Neuronal stem cell (in vitro differentiated cells): Measurements from ENCODE around the gene SIPA1.

Experiments
- DNase-seq: peaks from one replicate; pipeline ENCODE4 v3.0.0-alpha.2; 2013; ENCODE audit warnings: low spot score
- H2AFZ ChIP-seq: one replicate; pipeline ENCODE4 v1.6.1; 2013; ENCODE audit warnings: mild to moderate bottlenecking, low read length, inconsistent platforms
- H2AK5ac ChIP-seq: 2 replicates; pipeline ENCODE4 v1.6.1; 2013; ENCODE audit warnings: low read depth, mild to moderate bottlenecking, inconsistent platforms, low read length, moderate library complexity, mixed read lengths
- H2BK120ac ChIP-seq: 2 replicates; pipeline ENCODE4 v1.6.1; 2013; ENCODE audit warnings: low read depth, mild to moderate bottlenecking, inconsistent platforms, low read length, moderate library complexity, mixed read lengths
- H2BK12ac ChIP-seq: one replicate; pipeline ENCODE4 v1.6.1; 2013; ENCODE audit warnings: low read length, inconsistent platforms
- H2BK15ac ChIP-seq: 2 replicates; pipeline ENCODE4 v1.6.1; 2013; ENCODE audit warnings: mild to moderate bottlenecking, low read length, inconsistent platforms, mixed read lengths
- H2BK5ac ChIP-seq: one replicate; pipeline ENCODE4 v1.6.1; 2013; ENCODE audit warnings: inconsistent platforms, mild to moderate bottlenecking, low read length, moderate library complexity
- H3K14ac ChIP-seq: one replicate; pipeline ENCODE4 v1.6.1; 2013; ENCODE audit warnings: low read length, inconsistent platforms
- H3K18ac ChIP-seq: 2 replicates; pipeline ENCODE4 v1.6.1; 2013; ENCODE audit warnings: low read length, inconsistent platforms
- H3K23ac ChIP-seq: 2 replicates; pipeline ENCODE4 v1.6.1; 2013; ENCODE audit warnings: low read depth, mild to moderate bottlenecking, mixed read lengths, low read length, inconsistent platforms; ENCODE audit not compliant: poor library complexity
- H3K27ac ChIP-seq: replicated peaks from 3 replicates; pipeline ENCODE4 v1.5.1; 2013; ENCODE audit warnings: low read length, inconsistent platforms
- H3K27me3 ChIP-seq, 3 experiments: 2 replicates each; pipeline ENCODE4 v1.6.1; 2013; ENCODE audit warnings: low read length in 3 of 3, mild to moderate bottlenecking in 2 of 3, inconsistent platforms in 1 of 3, low read depth in 1 of 3, mixed read lengths in 1 of 3, moderate library complexity in 1 of 3; ENCODE audit not compliant: control insufficient read depth in 3 of 3, insufficient read depth in 3 of 3
- H3K36me3 ChIP-seq, 2 donors: replicated peaks in 1 of 2; 2 replicates each; pipeline ENCODE4 v1.6.1; 2013; ENCODE audit warnings: low read length in 2 of 2; ENCODE audit not compliant: control insufficient read depth in 2 of 2, insufficient read depth in 2 of 2
- H3K4ac ChIP-seq: 2 replicates; pipeline ENCODE4 v1.6.1; 2013; ENCODE audit warnings: inconsistent platforms, mild to moderate bottlenecking, low read length, moderate library complexity
- H3K4me1 ChIP-seq, 2 donors: 1 replicate in 1 of 2; 2 replicates in 1 of 2; pipeline ENCODE4 v1.6.1; 2013; ENCODE audit warnings: low read length in 2 of 2, low read depth in 1 of 2; ENCODE audit not compliant: control insufficient read depth in 2 of 2, insufficient read depth in 1 of 2
- H3K4me2 ChIP-seq: one replicate; pipeline ENCODE4 v1.6.1; 2013; ENCODE audit warnings: mild to moderate bottlenecking, low read length, inconsistent platforms; ENCODE audit not compliant: insufficient read depth, poor library complexity, severe bottlenecking
- H3K4me3 ChIP-seq, 2 donors: 2 replicates each; pipeline ENCODE4 v1.5.1; 2013; ENCODE audit warnings: low read length in 2 of 2, mild to moderate bottlenecking in 2 of 2, inconsistent platforms in 1 of 2, moderate library complexity in 1 of 2
- H3K79me1 ChIP-seq: one replicate; pipeline ENCODE4 v1.6.1; 2013; ENCODE audit warnings: low read depth, mild to moderate bottlenecking, inconsistent platforms, low read length, moderate library complexity
- H3K9ac ChIP-seq: one replicate; pipeline ENCODE4 v1.6.1; 2013; ENCODE audit warnings: mild to moderate bottlenecking, low read depth, low read length, inconsistent platforms; ENCODE audit not compliant: poor library complexity
- H3K9me3 ChIP-seq, 2 donors: replicated peaks in 1 of 2; 2 replicates each; pipeline versions ENCODE3 to v1.6.1; 2013; ENCODE audit warnings: low read length in 2 of 2, mild to moderate bottlenecking in 2 of 2, inconsistent platforms in 1 of 2, low read depth in 1 of 2, mixed read lengths in 1 of 2, moderate library complexity in 1 of 2; ENCODE audit not compliant: control insufficient read depth in 2 of 2, insufficient read depth in 1 of 2
- H4K8ac ChIP-seq: one replicate; pipeline ENCODE4 v1.6.1; 2013; ENCODE audit warnings: low read depth, mild to moderate bottlenecking, inconsistent platforms, low read length, moderate library complexity
- H4K91ac ChIP-seq: one replicate; pipeline ENCODE4 v1.6.1; 2013; ENCODE audit warnings: low read length, low read depth, mild to moderate bottlenecking, inconsistent platforms; ENCODE audit not compliant: poor library complexity
- WGBS, 2 donors: extraction: QIAGEN DNeasy Blood & Tissue Kit; methylation state at CpG; one replicate each; pipeline ENCODE4 v1.1.7; 2013; ENCODE audit warnings: missing lambda C conversion rate in 2 of 2, mixed read lengths in 1 of 2; ENCODE audit not compliant: insufficient read length in 2 of 2, insufficient replicate concordance in 1 of 2; ENCODE audit errors: extremely low coverage in 2 of 2; 5-methylcytosine and 5-hydroxymethylcytosine counted together

Gene SIPA1

DNA sequence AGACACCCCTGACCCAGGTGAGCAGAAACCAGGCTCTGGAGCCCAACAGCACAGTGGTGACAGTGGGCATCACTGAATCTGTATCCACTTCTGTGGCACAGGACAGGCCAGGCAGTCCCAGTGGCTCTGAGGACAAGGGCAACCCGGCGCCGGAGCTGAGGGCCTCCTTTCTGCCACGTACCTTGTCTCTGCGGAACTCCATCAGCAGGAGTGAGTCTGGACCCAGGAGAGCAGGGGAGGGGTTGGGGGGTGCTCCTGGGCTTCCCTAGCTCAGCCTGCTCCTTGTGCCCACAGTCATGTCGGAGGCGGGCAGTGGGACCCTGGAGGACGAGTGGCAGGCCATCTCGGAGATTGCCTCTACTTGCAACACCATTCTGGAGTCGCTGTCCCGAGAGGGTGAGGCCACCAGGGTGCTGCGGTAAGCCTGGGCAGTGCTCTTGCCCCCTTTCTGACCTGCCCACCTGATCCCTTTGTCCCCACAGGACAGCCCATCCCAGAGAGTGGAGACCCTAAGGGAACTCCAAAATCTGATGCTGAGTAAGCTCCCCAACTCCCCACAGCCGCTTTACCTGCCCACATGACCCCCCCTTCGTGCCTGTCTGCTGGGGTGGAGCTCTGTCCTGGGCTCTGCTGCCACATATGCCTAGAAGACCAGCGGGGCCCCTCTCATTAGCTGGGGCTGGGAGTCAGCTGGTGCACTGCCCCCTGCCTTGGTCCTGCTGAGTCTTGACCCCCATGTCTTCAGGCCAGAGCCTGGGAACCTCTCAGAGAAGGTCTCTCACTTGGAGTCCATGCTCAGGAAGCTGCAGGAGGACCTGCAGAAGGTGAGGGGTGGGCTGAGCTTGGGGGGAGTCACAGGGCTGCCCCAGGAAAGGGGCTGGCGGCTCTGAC lies 12.0 kb downstream of the SIPA1 start:
- Histone ChIP-seq H2BK120ac (no peak overlapping the region), H3K27ac (no peak overlapping the region), H3K9me3 (no peaks in the 10 kb centered on the region), H2BK15ac (no peak overlapping the region), H3K4me2 (no peak overlapping the region), H3K14ac (peak overlapping the region; percentile 17), H3K4me3 (no peak overlapping the region), H3K23ac (peak overlapping the region; percentile 77), H3K27me3 (peaks cover 0 to 17% (median 0%) of the 10 kb centered on the region in 3 experiments), H2AK5ac (peak overlapping the region; percentile 74), H3K9ac (peak overlapping the region; percentile 4), H2BK5ac (peak overlapping the region; percentile 62), H2AFZ (no peak overlapping the region), H4K91ac (no peak overlapping the region), H2BK12ac (peak overlapping the region; percentile 81), H3K4ac (no peak overlapping the region), H3K4me1 (peaks cover 14 to 16% of the 10 kb centered on the region in 2 donors), H3K36me3 (peaks cover 4 to 34% of the 10 kb centered on the region in 2 donors), H4K8ac (no peak overlapping the region), H3K79me1 (no peaks in the 10 kb centered on the region), H3K18ac (peak overlapping the region; percentile 45)
- DNase-seq = no peak
- no CpG with 5 or more reads among the region's 16 CpGs for WGBS, 2 donors

DNA sequence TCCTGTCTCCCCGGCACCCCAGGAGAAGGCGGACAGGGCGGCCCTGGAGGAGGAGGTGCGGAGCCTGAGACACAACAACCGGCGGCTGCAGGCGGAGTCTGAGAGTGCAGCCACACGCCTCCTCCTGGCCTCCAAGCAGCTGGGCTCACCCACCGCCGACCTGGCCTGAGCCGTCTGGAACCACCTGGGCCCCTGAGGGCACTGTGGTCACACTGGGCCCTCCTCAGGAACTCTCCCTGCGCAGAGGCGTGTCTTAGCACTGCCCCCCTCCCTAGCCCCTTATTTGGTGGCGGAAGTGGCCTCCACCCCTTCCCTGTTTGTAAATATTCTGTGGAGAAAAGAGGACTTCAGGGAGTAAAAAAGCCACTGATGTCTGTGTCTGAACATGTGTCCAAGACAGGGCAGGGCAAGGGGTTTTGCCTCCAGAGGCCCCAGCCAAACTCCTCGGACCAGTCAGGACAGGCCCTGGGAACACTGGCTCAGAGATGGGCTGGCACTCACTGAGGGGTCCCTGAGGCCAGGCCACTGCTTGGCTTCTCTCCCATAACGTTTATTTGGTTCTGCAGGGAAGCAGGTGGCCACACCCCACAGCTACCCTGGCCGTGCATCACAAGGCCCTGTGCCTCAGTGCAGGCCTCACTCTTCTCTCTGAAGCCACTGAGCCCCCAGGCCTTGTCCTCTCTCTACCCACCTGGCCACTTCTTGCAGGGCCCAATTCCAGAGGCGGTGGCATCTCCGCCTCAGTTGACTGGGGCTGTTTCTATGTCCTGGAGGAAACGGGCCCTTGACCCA lies 12.8 kb downstream of the SIPA1 start:
- Histone ChIP-seq H3K9me3 (no peaks in the 10 kb centered on the region), H3K4ac (no peak overlapping the region), H3K14ac (no peak overlapping the region), H3K27me3 (peaks cover 0 to 17% (median 0%) of the 10 kb centered on the region in 3 experiments), H4K91ac (no peak overlapping the region), H2AFZ (no peak overlapping the region), H2BK120ac (no peak overlapping the region), H2BK5ac (peak overlapping the region; percentile 62), H2BK12ac (peak overlapping the region; percentile 16), H3K79me1 (no peaks in the 10 kb centered on the region), H3K9ac (no peak overlapping the region), H3K4me1 (peaks cover 14 to 16% of the 10 kb centered on the region in 2 donors), H3K4me2 (no peak overlapping the region), H3K23ac (peak overlapping the region; percentile 58), H2AK5ac (peak overlapping the region; percentile 6), H3K27ac (no peak overlapping the region), H3K4me3 (no peak overlapping the region), H4K8ac (no peak overlapping the region), H3K18ac (no peak overlapping the region), H2BK15ac (peak overlapping the region; percentile 59), H3K36me3 (peaks cover 12 to 41% of the 10 kb centered on the region in 2 donors)
- no CpG with 5 or more reads among the region's 20 CpGs for WGBS, 2 donors
- DNase-seq = no peak

DNA sequence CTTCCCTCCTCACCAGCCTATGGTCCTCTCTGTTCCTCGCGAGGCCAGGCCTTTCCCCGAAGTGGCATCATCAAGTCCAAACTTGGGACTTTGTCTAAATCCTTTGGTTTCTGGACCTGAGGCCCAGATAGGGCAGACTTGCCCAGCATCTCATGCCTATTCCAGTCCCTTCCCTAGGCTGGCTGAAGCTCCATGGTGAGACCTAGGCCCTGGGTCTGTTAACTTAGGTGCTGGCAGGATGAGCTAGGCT lies 13.4 kb downstream of the SIPA1 start:
- no peaks in the 10 kb centered on the region for H3K79me1 ChIP-seq
- H3K23ac ChIP-seq = peak overlapping the region; percentile 58
- no peak overlapping the region for H4K8ac ChIP-seq
- WGBS, 2 donors = no CpG with 5 or more reads among the region's 3 CpGs
- H3K27me3 ChIP-seq = peaks cover 0 to 17% (median 0%) of the 10 kb centered on the region in 3 experiments
- peaks cover 17 to 41% of the 10 kb centered on the region in 2 donors for H3K36me3 ChIP-seq
- H2BK5ac ChIP-seq = no peak overlapping the region
- no peak overlapping the region for H2BK120ac ChIP-seq
- no peak for DNase-seq
- H3K4ac ChIP-seq = no peak overlapping the region
- no peak overlapping the region for H3K4me2 ChIP-seq
- H3K9ac ChIP-seq = no peak overlapping the region
- H2AK5ac ChIP-seq = no peak overlapping the region
- H3K27ac ChIP-seq = no peak overlapping the region
- H3K4me1 ChIP-seq = peaks cover 14 to 16% of the 10 kb centered on the region in 2 donors
- H3K18ac ChIP-seq = no peak overlapping the region
- no peak overlapping the region for H3K14ac ChIP-seq
- H2BK15ac ChIP-seq = no peak overlapping the region
- H4K91ac ChIP-seq = no peak overlapping the region
- H3K4me3 ChIP-seq = no peak overlapping the region
- no peak overlapping the region for H2BK12ac ChIP-seq
- no peaks in the 10 kb centered on the region for H3K9me3 ChIP-seq
- H2AFZ ChIP-seq = no peak overlapping the region
